WTC11 (cell line): ENCODE measurements around the gene ZNF487. TPM values are rescaled to one million over a fixed set of nuclear protein-coding genes. Genes with fewer than 3 reads are reported as not detected.

Experiments used
- ATAC-seq: fragments of 200-7000 bp; cut with Tn5 transposase; 2 replicates; pipeline ENCODE4 v1.10.0; 2021; ENCODE audit warnings: mild to moderate bottlenecking, moderate library complexity
- CTCF ChIA-PET: fragments of 300-600 bp; sonication (Branson Sonifier 250); formaldehyde crosslinking; loops from one replicate; lab custom pipeline; 2021; ENCODE audit warnings: antibody characterized with exemption; lab: Charles Lee
- POLR2A ChIA-PET: fragments of 350-600 bp; sonication (Branson Sonifier 250); formaldehyde crosslinking; loops from one replicate; lab custom pipeline; 2021; ENCODE audit warnings: antibody characterized with exemption; lab: Charles Lee
- DNase-seq: peaks from one replicate; pipeline ENCODE4 v3.0.0; 2021; ENCODE audit warnings: low spot score
- H3K27ac Mint-ChIP-seq: 2 replicates; pipeline ENCODE4 v1.8.0; 2021; ENCODE audit warnings: mixed read lengths
- H3K27me3 Mint-ChIP-seq: 2 replicates; pipeline ENCODE4 v1.8.0; 2021; ENCODE audit warnings: low read depth, mild to moderate bottlenecking, moderate library complexity, mixed read lengths
- H3K36me3 Mint-ChIP-seq: 2 replicates; pipeline ENCODE4 v1.8.0; 2021; ENCODE audit warnings: mixed read lengths
- H3K4me1 Mint-ChIP-seq: 2 replicates; pipeline ENCODE4 v1.8.0; 2022; ENCODE audit warnings: mixed read lengths
- H3K4me3 Mint-ChIP-seq: 2 replicates; pipeline ENCODE4 v1.8.0; 2021; ENCODE audit warnings: mild to moderate bottlenecking, moderate library complexity, mixed read lengths
- H3K9me3 Mint-ChIP-seq: 2 replicates; pipeline ENCODE4 v1.8.0; 2021; ENCODE audit warnings: mixed read lengths
- AFF4 ChIP-seq: sonication (generic); formaldehyde crosslinking; IDR thresholded peaks from 2 replicates; pipeline ENCODE4 v1.8.1; 2023; ENCODE audit warnings: mild to moderate bottlenecking, missing genetic modification reagents, borderline replicate concordance
- AR ChIP-seq: fragments of 250-450 bp; sonication (Bioruptor Pico); IDR thresholded peaks from 2 replicates; pipeline ENCODE4 v1.9.0; 2021; ENCODE audit warnings: mild to moderate bottlenecking
- ARID4B ChIP-seq: sonication (generic); formaldehyde crosslinking; IDR thresholded peaks from 2 replicates; pipeline ENCODE4 v1.8.0; 2023; ENCODE audit warnings: missing genetic modification reagents, mild to moderate bottlenecking, borderline replicate concordance
- FOXJ3 ChIP-seq: sonication (generic); formaldehyde crosslinking; IDR thresholded peaks from 2 replicates; pipeline ENCODE4 v1.9.0; 2021; ENCODE audit warnings: missing genetic modification reagents, mild to moderate bottlenecking, borderline replicate concordance
- GRHL2 ChIP-seq: fragments of 250-450 bp; sonication (Bioruptor Pico); IDR thresholded peaks from 2 replicates; pipeline ENCODE4 v1.8.0; 2022; ENCODE audit warnings: mild to moderate bottlenecking, moderate library complexity; ENCODE audit not compliant: insufficient replicate concordance, severe bottlenecking
- NR1H2 ChIP-seq: sonication (generic); formaldehyde crosslinking; IDR thresholded peaks from 2 replicates; pipeline ENCODE4 v1.9.0; 2021; ENCODE audit warnings: mild to moderate bottlenecking, moderate library complexity, missing genetic modification reagents
- RELA ChIP-seq: sonication (generic); formaldehyde crosslinking; IDR thresholded peaks from 2 replicates; pipeline ENCODE4 v1.8.1; 2022; ENCODE audit warnings: missing genetic modification reagents, mild to moderate bottlenecking, borderline replicate concordance
- ZBTB43 ChIP-seq: sonication (generic); formaldehyde crosslinking; IDR thresholded peaks from 2 replicates; pipeline ENCODE4 v1.8.1; 2023; ENCODE audit warnings: mild to moderate bottlenecking, missing genetic modification reagents
- ZMAT4 ChIP-seq: fragments of 250-450 bp; sonication (Bioruptor Pico); IDR thresholded peaks from 2 replicates; pipeline ENCODE4 v1.9.0; 2021; ENCODE audit warnings: mild to moderate bottlenecking
- ZNF281 ChIP-seq: sonication (generic); formaldehyde crosslinking; IDR thresholded peaks from 2 replicates; pipeline ENCODE4 v1.8.0; 2023; ENCODE audit warnings: mild to moderate bottlenecking, missing genetic modification reagents
- ZNF425 ChIP-seq: fragments of 250-450 bp; sonication (Bioruptor Pico); conservative IDR thresholded peaks from 2 replicates; pipeline ENCODE4 v1.9.0; 2021; ENCODE audit warnings: mild to moderate bottlenecking
- total RNA-seq: library from RNA; stranded (reverse); gene quantifications from 3 replicates; pipeline ENCODE4 v1.2.3, GENCODE V29; 2021

The ZNF487 gene
- total RNA-seq, 1 experiment from 2014 or later = 2.3 TPM

- TF ChIP-seq FOXJ3 = no peak
- no peak for TF ChIP-seq NR1H2 (CRISPR knock-in tag)
- no peak for TF ChIP-seq GRHL2 (CRISPR knock-in tag)
- no peak for TF ChIP-seq ZNF281 (CRISPR knock-in tag)
- TF ChIP-seq AR (CRISPR knock-in tag) = no peak
- no peak for TF ChIP-seq RELA (CRISPR knock-in tag)
- TF ChIP-seq, all 79 proteins: peak for 0
- DNase-seq (no peak), ATAC-seq (peak; percentile 1; the same call in 1 of the 2 replicates)
- peaks cover 58% of the 10 kb centered on the region for H3K4me1 Mint-ChIP-seq
- ChIA-PET CTCF (interaction anchor here (0.5 kb wide), 1 partner anchor 36 kb away, joined by 3 read pairs; no protein-coding TSS in a partner anchor), POLR2A (interaction anchor here (0.6 to 2.9 kb wide), 8 partner anchors 9 to 129 kb away, joined by 3 to 19 read pairs (median 6); partner anchors contain the start of genes HNRNPF and RASGEF1A)
- peaks cover 51% of the 10 kb centered on the region for H3K36me3 Mint-ChIP-seq
- no peaks in the 10 kb centered on the region for H3K27me3 Mint-ChIP-seq
- peak overlapping the region; percentile 93 for H3K27ac Mint-ChIP-seq
- H3K4me3 Mint-ChIP-seq = peak overlapping the region; percentile 88
- H3K9me3 Mint-ChIP-seq = no peaks in the 10 kb centered on the region
Observed at GRCh38 chr10:43395571-43396060, 41.3 kb upstream of the ZNF487 start.

GRCh38 chr10:43396061-43396927 lies 40.6 kb upstream of the ZNF487 start:
- peak overlapping the region; percentile 93 for H3K27ac Mint-ChIP-seq
- peak; percentile 75 for DNase-seq
- POLR2A ChIA-PET = interaction anchor here (0.5 to 2.9 kb wide), 13 partner anchors 9 to 1713 kb away, joined by 3 to 19 read pairs (median 4); partner anchors contain the start of genes HNRNPF and RASGEF1A
- H3K9me3 Mint-ChIP-seq = no peaks in the 10 kb centered on the region
- peaks cover 63% of the 10 kb centered on the region for H3K4me1 Mint-ChIP-seq
- CTCF ChIA-PET = interaction anchor here (0.5 to 3.0 kb wide), 4 partner anchors 11 to 849 kb away, joined by 3 to 14 read pairs (median 4); no protein-coding TSS in a partner anchor
- peak; percentile 65 for ATAC-seq
- H3K36me3 Mint-ChIP-seq = peaks cover 44% of the 10 kb centered on the region
- H3K27me3 Mint-ChIP-seq = no peaks in the 10 kb centered on the region
- peak overlapping the region; percentile 88 for H3K4me3 Mint-ChIP-seq
- no peak for TF ChIP-seq ZMAT4
- TF ChIP-seq ZBTB43 = 0 out of 2 replicates have a peak, but pooled peaks have one; percentile 87
- peak; percentile 92 for TF ChIP-seq ARID4B
- no peak for TF ChIP-seq ZNF425
- TF ChIP-seq AFF4 = peak; percentile 83; the same call in 1 of the 2 replicates
